Smooth muscle cell (in vitro differentiated cells): ENCODE results near the gene PDS5B. TPM values are rescaled to one million over a fixed set of nuclear protein-coding genes. Genes with fewer than 3 reads are reported as not detected.
A peak's percentile ranks its signal among the peaks of the same experiment; 100 is the strongest.

ENCODE experiments used
- DNase-seq: peaks from one replicate; lab custom pipeline; 2025; ENCODE audit not compliant: unreplicated experiment; lab: John Stamatoyannopoulos, UW
- H2AFZ ChIP-seq: fragments of 200-600 bp; sonication (generic); 2 replicates; pipeline ENCODE4 v1.6.0; 2016; ENCODE audit warnings: antibody characterized with exemption, low read depth, mild to moderate bottlenecking
- H3F3A ChIP-seq: fragments of 200-600 bp; sonication (generic); 2 replicates; pipeline ENCODE4 v1.6.0; 2017; ENCODE audit warnings: antibody characterized with exemption, low read depth
- H3K27ac ChIP-seq: fragments of 200-600 bp; sonication (generic); 2 replicates; pipeline ENCODE4 v1.5.1; 2016; ENCODE audit warnings: low read depth, mild to moderate bottlenecking
- H3K27me3 ChIP-seq: fragments of 200-600 bp; sonication (generic); 2 replicates; pipeline ENCODE4 v1.6.1; 2016; ENCODE audit warnings: low read depth, mild to moderate bottlenecking
- H3K36me3 ChIP-seq: fragments of 200-600 bp; sonication (generic); 2 replicates; pipeline ENCODE4 v1.5.1; 2016; ENCODE audit warnings: low read depth
- H3K4me1 ChIP-seq: fragments of 200-600 bp; sonication (generic); 2 replicates; pipeline ENCODE4 v1.5.1; 2016; ENCODE audit warnings: low read depth
- H3K4me2 ChIP-seq: fragments of 200-600 bp; sonication (generic); 2 replicates; pipeline ENCODE4 v1.6.0; 2016; ENCODE audit warnings: mild to moderate bottlenecking
- H3K4me3 ChIP-seq: fragments of 200-600 bp; sonication (generic); 2 replicates; pipeline ENCODE4 v1.5.1; 2016; ENCODE audit warnings: mild to moderate bottlenecking
- H3K79me2 ChIP-seq: fragments of 200-600 bp; sonication (generic); 2 replicates; pipeline ENCODE4 v1.6.0; 2016; ENCODE audit warnings: low read depth, mild to moderate bottlenecking
- H3K9ac ChIP-seq: fragments of 200-600 bp; sonication (generic); 2 replicates; pipeline ENCODE4 v1.6.0; 2016; ENCODE audit warnings: low read depth
- H3K9me3 ChIP-seq: fragments of 200-600 bp; sonication (generic); replicated peaks from 2 replicates; pipeline ENCODE4 v1.5.1; 2016; ENCODE audit warnings: low read depth
- H4K20me1 ChIP-seq: fragments of 200-600 bp; sonication (generic); 2 replicates; pipeline ENCODE4 v1.6.0; 2016; ENCODE audit warnings: low read depth
- CTCF ChIP-seq: fragments of 200-600 bp; sonication (generic); IDR thresholded peaks from 2 replicates; pipeline ENCODE4 v1.5.1; 2017; ENCODE audit warnings: borderline replicate concordance, mild to moderate bottlenecking, antibody characterized with exemption; ENCODE audit not compliant: insufficient read depth, poor library complexity, severe bottlenecking
- WGBS: methylation state at CpG from one replicate; pipeline ENCODE4 v1.1.7; 2016; ENCODE audit warnings: low lambda C conversion rate; 5-methylcytosine and 5-hydroxymethylcytosine counted together
- polyA plus RNA-seq: library from polyadenylated mRNA; unstranded; fragments of >200 nt; fragmentation: Nextera tagmentation; extraction: Ambion mirVana; gene quantifications from 2 replicates; pipeline ENCODE4 v1.2.1, GENCODE V29; 2016
- total RNA-seq: library from RNA; depleted of rRNA; stranded (reverse); fragments of >200 nt; gene quantifications from 2 replicates; pipeline ENCODE4 v1.2.3, GENCODE V29; 2014

PDS5B gene
- total RNA-seq (38.9 and 61.7 TPM in 2 replicates), polyA plus RNA-seq (17.4 and 20.5 TPM in 2 replicates)

- Histone ChIP-seq H3K9me3 (no peaks in the 10 kb centered on the region), H3K27ac (peak within 1 kb of the TSS; percentile 73), H3K4me3 (peak within 1 kb of the TSS; percentile 96), H3K36me3 (no peaks in the 10 kb centered on the region), H3K9ac (peak within 1 kb of the TSS; percentile 87), H3K4me1 (peaks cover 30% of the 10 kb centered on the region), H3K4me2 (peak within 1 kb of the TSS; percentile 90), H4K20me1 (peaks cover 36% of the 10 kb centered on the region), H3F3A (no peaks in the 10 kb centered on the region), H3K27me3 (no peaks in the 10 kb centered on the region), H2AFZ (peak within 1 kb of the TSS; percentile 88), H3K79me2 (peaks cover 38% of the 10 kb centered on the region)
- DNase-seq = peak; percentile 82
- peak; percentile 90 for TF ChIP-seq CTCF
- under 1% methylated on average over 40 of the region's 97 CpGs for WGBS
These were observed at the start of gene PDS5B for GRCh38 chr13:32586080-32586900. Gene PDS5B, plus strand, starts transcription at chr13:32586452. Its CDS starts 62,321 bp downstream, at chr13:32648773.

GRCh38 chr13:32537580-32538142 is 48.6 kb upstream of the PDS5B start:
- no peak for TF ChIP-seq CTCF
- H2AFZ ChIP-seq = peak overlapping the region; percentile 98
- WGBS = 13% methylated on average over 22 of the region's 22 CpGs
- H3K4me1 ChIP-seq = peaks cover 8% of the 10 kb centered on the region
- H3K27ac ChIP-seq = peak overlapping the region; percentile 96
- H3K4me3 ChIP-seq = peak overlapping the region; percentile 86
- peak overlapping the region; percentile 88 for H3K4me2 ChIP-seq
- no peaks in the 10 kb centered on the region for H3K9me3 ChIP-seq
- H4K20me1 ChIP-seq = peaks cover 25% of the 10 kb centered on the region
- DNase-seq = peak; percentile 18
- H3F3A ChIP-seq = no peaks in the 10 kb centered on the region
- peaks cover 56% of the 10 kb centered on the region for H3K79me2 ChIP-seq
- no peaks in the 10 kb centered on the region for H3K27me3 ChIP-seq
- H3K36me3 ChIP-seq = peaks cover 12% of the 10 kb centered on the region
- H3K9ac ChIP-seq = peak overlapping the region; percentile 98

GRCh38 chr13:32538143-32538620 is 48.1 kb upstream of the PDS5B start:
- Histone ChIP-seq H3K4me2 (peak overlapping the region; percentile 88), H3K4me3 (peak overlapping the region; percentile 86), H3K27me3 (no peaks in the 10 kb centered on the region), H3K9ac (peak overlapping the region; percentile 98), H3K27ac (peak overlapping the region; percentile 96), H3K79me2 (peaks cover 51% of the 10 kb centered on the region), H3K4me1 (peaks cover 8% of the 10 kb centered on the region), H2AFZ (peak overlapping the region; percentile 98), H3K9me3 (no peaks in the 10 kb centered on the region), H4K20me1 (peaks cover 20% of the 10 kb centered on the region), H3K36me3 (peaks cover 12% of the 10 kb centered on the region), H3F3A (no peaks in the 10 kb centered on the region)
- WGBS = under 1% methylated on average over 23 of the region's 23 CpGs
- no peak for TF ChIP-seq CTCF
- peak; percentile 43 for DNase-seq
